Panc1 (cell line): ENCODE measurements around the gene EEA1. TPM values are rescaled to one million over a fixed set of nuclear protein-coding genes. Genes with fewer than 3 reads are reported as not detected.

ENCODE experiments used
- ATAC-seq: fragments of 200-7000 bp; cut with Tn5 transposase; 2 replicates; pipeline ENCODE4 v1.9.1; 2020; ENCODE audit warnings: mild to moderate bottlenecking, moderate library complexity
- BruUV-seq: library from RNA; stranded (reverse); fragments of 400-500 nt; replicated peaks from 2 replicates; lab custom pipeline; 2021; lab: Mats Ljungman, UMichigan
- CTCF ChIA-PET: fragments of 300-600 bp; sonication (Branson Sonifier 250); formaldehyde crosslinking; loops from one replicate; lab custom pipeline; 2022; ENCODE audit warnings: antibody characterized with exemption; lab: Charles Lee
- POLR2A ChIA-PET: fragments of 300-600 bp; sonication (Branson Sonifier 250); formaldehyde crosslinking; loops from one replicate; lab custom pipeline; 2022; ENCODE audit warnings: antibody characterized with exemption; lab: Charles Lee
- DNase-seq: peaks from one replicate; pipeline ENCODE4 v3.0.0-alpha.2; 2010; ENCODE audit warnings: low read depth, low spot score
- H3K27ac ChIP-seq: 2 replicates; pipeline ENCODE4 v1.5.1; 2011; ENCODE audit warnings: mild to moderate bottlenecking, low read length, inconsistent platforms
- H3K27me3 ChIP-seq: fragments of 200-500 bp; sonication (Bioruptor generic); 2 replicates; pipeline ENCODE4 v1.6.0; 2014; ENCODE audit warnings: low read length, inconsistent platforms; ENCODE audit not compliant: control insufficient read depth, insufficient read depth
- H3K36me3 ChIP-seq: fragments of 200-500 bp; sonication (Bioruptor generic); 2 replicates; pipeline ENCODE4 v1.5.1; 2014; ENCODE audit warnings: inconsistent platforms, mild to moderate bottlenecking, low read length, moderate library complexity; ENCODE audit not compliant: control insufficient read depth, insufficient read depth
- H3K4me1 ChIP-seq: 2 replicates; pipeline ENCODE4 v1.5.1; 2011; ENCODE audit warnings: inconsistent platforms, mild to moderate bottlenecking, low read length, moderate library complexity; ENCODE audit not compliant: control insufficient read depth, insufficient read depth
- H3K4me3 ChIP-seq, 2 experiments: 2 replicates each; pipeline ENCODE4 v1.5.1; 2011 to 2012; ENCODE audit warnings: low read depth in 2 of 2, low read length in 2 of 2, mild to moderate bottlenecking in 2 of 2, inconsistent platforms in 1 of 2, moderate library complexity in 1 of 2
- H3K9me3 ChIP-seq: fragments of 200-500 bp; sonication (Bioruptor generic); 2 replicates; pipeline ENCODE4 v1.5.1; 2014; ENCODE audit warnings: low read depth, mild to moderate bottlenecking, inconsistent platforms, low read length, moderate library complexity; ENCODE audit not compliant: control insufficient read depth, insufficient read depth
- CTCF ChIP-seq: fragments of 450-650 bp; IDR thresholded peaks from 2 replicates; pipeline ENCODE4 v1.5.1; 2017; ENCODE audit warnings: mild to moderate bottlenecking
- POLR2AphosphoS5 ChIP-seq: IDR thresholded peaks from 2 replicates; pipeline ENCODE4 v1.6.1; 2012; ENCODE audit warnings: mild to moderate bottlenecking, low read depth, low read length, moderate library complexity
- REST ChIP-seq, 2 experiments: IDR thresholded peaks; 2 replicates each; pipeline ENCODE4 v1.6.1; 2011 to 2012; ENCODE audit warnings: low read depth in 2 of 2, control low read depth in 1 of 2, low read length in 1 of 2, mild to moderate bottlenecking in 1 of 2, moderate library complexity in 1 of 2; ENCODE audit not compliant: insufficient read depth in 1 of 2
- TCF7L2 ChIP-seq: IDR thresholded peaks from 2 replicates; pipeline ENCODE4 v1.6.1; 2011; ENCODE audit warnings: mild to moderate bottlenecking, low read depth, low read length, inconsistent platforms
- in situ Hi-C: cut with HindIII; loops from 2 replicates; pipeline ENCODE4 v1.10.0; 2016; ENCODE audit warnings: low sequenced_read_pairs, low pct_unique_long_range_greater_than_20kb
- intact Hi-C: fragments of 100-400 bp; cut with micrococcal nuclease; formaldehyde crosslinking; loops from one replicate; pipeline ENCODE4 v1.10.0; 2022; ENCODE audit not compliant: unreplicated experiment
- total RNA-seq: library from RNA; stranded (reverse); gene quantifications from one replicate; pipeline ENCODE4 v1.2.1, GENCODE V29; 2021; ENCODE audit not compliant: unreplicated experiment

Gene EEA1
- total RNA-seq, 1 experiment from 2014 or later: 15.1 TPM

- ChIA-PET CTCF (no interaction called here), POLR2A (no interaction called here)
- BruUV-seq: no TSS peak
Measured at GRCh38 chr12:92739113-92739512, 190.0 kb downstream of the EEA1 start.

GRCh38 chr12:92737855-92738850 is 190.9 kb downstream of the EEA1 start:
- no peak for ATAC-seq
- in situ Hi-C loops: no loop called here

More at GRCh38 chr12:92739113-92739512, 190.0 kb downstream of the EEA1 start:
- no peak for TF ChIP-seq POLR2AphosphoS5
- intact Hi-C loops (no loop called here), in situ Hi-C loops (no loop called here)
- Histone ChIP-seq H3K27ac (no peak overlapping the region), H3K9me3 (no peaks in the 10 kb centered on the region), H3K4me3 (no peak overlapping the region), H3K36me3 (no peaks in the 10 kb centered on the region), H3K4me1 (no peaks in the 10 kb centered on the region), H3K27me3 (no peaks in the 10 kb centered on the region; the same call in 1 of the 2 replicates)
- DNase-seq (no peak), ATAC-seq (no peak)

More at GRCh38 chr12:92737855-92738850, 190.9 kb downstream of the EEA1 start:
- intact Hi-C loops: no loop called here
- no peak for DNase-seq
- Histone ChIP-seq H3K9me3 (no peaks in the 10 kb centered on the region), H3K27ac (no peak overlapping the region), H3K36me3 (no peaks in the 10 kb centered on the region), H3K4me3 (no peak overlapping the region), H3K4me1 (no peaks in the 10 kb centered on the region), H3K27me3 (no peaks in the 10 kb centered on the region; the same call in 1 of the 2 replicates)
- ChIA-PET POLR2A (no interaction called here), CTCF (no interaction called here)
- TF ChIP-seq REST (IDR thresholded peaks at IDR 0.05; ENCODE audit: insufficient read depth in 1 of 2, low read depth in 2 of 2, low read length in 1 of 2): no peak
- TF ChIP-seq CTCF: no peak
- no peak for TF ChIP-seq POLR2AphosphoS5
- no peak for TF ChIP-seq TCF7L2
- BruUV-seq: no TSS peak
